HS-27A (cell line): Measurements from ENCODE around the gene ITGA7.

Experiments
- DNase-seq: peaks from one replicate; pipeline ENCODE4 v3.0.0-alpha.2; 2012; ENCODE audit warnings: low read depth, missing footprints

ITGA7 gene

GRCh38 chr12:55707841-55708694, at the start of gene ITGA7:
ITGA7 (minus strand) TSS chr12:55707904; CDS start chr12:55707682, 222 bp downstream.
- no peak for DNase-seq

- DNase-seq: no peak
Measured at GRCh38 chr12:55755246-55755645, 47.5 kb upstream of the ITGA7 start.

- DNase-seq: no peak
Measured at GRCh38 chr12:55748230-55748993, 40.7 kb upstream of the ITGA7 start.

GRCh38 chr12:55746913-55747231, 39.2 kb upstream of the ITGA7 start:
- no peak for DNase-seq

GRCh38 chr12:55746174-55746912, 38.6 kb upstream of the ITGA7 start:
- DNase-seq: no peak

- DNase-seq: no peak
Measured at GRCh38 chr12:55745361-55746173, 37.9 kb upstream of the ITGA7 start.

- no peak for DNase-seq
Measured at GRCh38 chr12:55744340-55745030, 36.8 kb upstream of the ITGA7 start.

- no peak for DNase-seq
Measured at GRCh38 chr12:55743406-55744339, 36.0 kb upstream of the ITGA7 start.

GRCh38 chr12:55742719-55743405, 35.2 kb upstream of the ITGA7 start, which contains the start of gene GDF11:
GDF11 (plus strand) TSS chr12:55743122; CDS start chr12:55743317, 195 bp downstream.
- DNase-seq: no peak

- no peak for DNase-seq
Measured at GRCh38 chr12:55741931-55742680, 34.4 kb upstream of the ITGA7 start.

- DNase-seq: no peak
Measured at GRCh38 chr12:55739025-55739378, 31.3 kb upstream of the ITGA7 start.

- DNase-seq: no peak
Measured at GRCh38 chr12:55738123-55739024, 30.7 kb upstream of the ITGA7 start.

- no peak for DNase-seq
Measured at GRCh38 chr12:55737581-55738122, 29.9 kb upstream of the ITGA7 start.

- DNase-seq: no peak
Measured at GRCh38 chr12:55736780-55737580, 29.3 kb upstream of the ITGA7 start.

GRCh38 chr12:55736076-55736475, 28.4 kb upstream of the ITGA7 start:
- DNase-seq: no peak

- DNase-seq: no peak
Measured at GRCh38 chr12:55734595-55734994, 26.9 kb upstream of the ITGA7 start.
